HG03565 (cell line): ENCODE results near the gene COX19.
"Not testable (repeated sequence)": the region's sequence is repeated elsewhere in the genome, so short reads cannot be mapped to it uniquely, and the experiment has no call there.

Experiments used
- ATAC-seq: cut with Tn5 transposase; IDR thresholded peaks from one replicate; pipeline ENCODE4 v1.9.1; 2021; ENCODE audit warnings: mild to moderate bottlenecking, moderate library complexity; ENCODE audit not compliant: unreplicated experiment

COX19 gene

DNA sequence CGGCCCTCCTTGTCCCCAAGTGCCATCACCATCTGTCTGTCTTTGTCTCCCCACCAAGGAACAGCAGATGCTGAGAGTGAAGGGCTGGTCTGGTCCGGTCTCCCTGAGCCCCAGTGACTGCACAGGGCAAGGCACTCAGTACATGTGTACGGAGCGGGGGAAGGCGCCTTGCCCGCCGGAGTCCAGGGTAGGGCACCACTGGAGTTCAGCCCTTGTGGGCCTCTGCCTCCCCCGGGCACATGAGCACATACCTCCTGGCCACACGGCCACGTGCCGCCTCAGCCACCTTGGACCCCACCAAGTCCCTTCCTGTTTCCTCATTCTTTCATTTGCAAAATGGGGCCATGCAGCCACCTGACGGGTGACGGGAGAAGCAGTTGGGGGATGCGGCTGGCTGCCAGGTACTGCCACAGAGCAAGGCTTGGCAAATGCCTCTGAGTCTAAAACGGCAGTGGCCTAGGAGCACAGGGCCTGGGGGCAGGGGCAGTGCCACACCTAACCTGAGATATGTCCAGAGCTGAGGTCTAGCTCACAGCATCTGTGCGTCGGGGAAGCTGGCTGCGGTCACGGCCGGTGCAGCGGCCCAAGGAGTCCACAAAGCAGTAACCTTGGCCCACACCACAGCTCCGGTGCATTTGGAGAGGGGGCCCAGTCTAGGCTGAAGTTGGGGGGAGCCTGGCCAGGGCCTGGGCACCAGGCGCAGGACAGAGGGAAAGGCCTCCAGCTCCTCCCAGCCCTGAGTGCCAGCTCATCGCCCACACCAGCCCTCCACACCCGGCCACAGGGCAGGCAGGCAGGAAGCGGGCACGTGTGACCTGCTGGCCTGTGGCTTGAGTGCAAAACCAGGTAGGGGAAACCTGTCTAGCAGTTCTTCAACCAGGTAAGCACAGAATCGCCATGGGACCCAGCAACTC lies 26.1 kb downstream of the COX19 start:
- no peak for ATAC-seq

DNA sequence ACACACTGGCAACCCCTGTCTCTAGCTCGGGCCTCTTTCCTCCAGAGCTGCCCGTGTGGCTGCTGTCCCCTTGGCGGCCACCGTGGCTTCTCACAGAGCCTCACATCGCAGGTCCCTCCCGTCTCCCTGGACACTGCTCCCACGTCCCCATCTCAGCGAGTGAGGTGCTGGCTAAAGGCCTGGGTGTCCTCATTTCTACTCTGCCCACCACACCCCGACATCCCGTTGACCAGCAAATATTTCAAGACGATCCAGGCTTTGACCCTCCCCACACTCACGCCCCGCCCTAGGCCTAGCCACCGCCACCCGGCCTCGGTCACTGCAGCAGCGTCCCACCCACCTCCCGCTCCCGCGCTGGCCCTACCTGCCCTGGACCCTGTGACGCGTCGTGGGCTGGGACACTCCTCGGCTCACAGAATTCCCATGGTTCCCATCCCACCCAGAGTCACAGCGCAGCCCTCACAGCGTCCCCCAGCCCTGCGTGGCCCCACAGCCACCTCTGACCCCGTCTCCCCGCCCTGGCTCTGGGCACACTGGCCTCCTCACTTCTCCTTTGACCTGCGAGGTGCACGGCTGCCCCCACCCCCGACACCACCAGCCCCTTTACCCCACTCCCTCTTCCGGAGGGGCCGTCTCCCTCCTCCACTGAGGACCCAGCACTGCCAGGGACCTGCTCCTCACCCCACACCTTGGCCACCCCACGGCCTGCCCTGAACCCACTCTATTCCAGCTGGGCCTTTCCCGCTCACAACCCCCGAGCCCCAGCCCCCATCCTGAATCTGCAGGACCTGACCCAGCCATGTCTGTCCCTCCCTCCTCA lies 27.7 kb downstream of the COX19 start:
- ATAC-seq = no peak

DNA sequence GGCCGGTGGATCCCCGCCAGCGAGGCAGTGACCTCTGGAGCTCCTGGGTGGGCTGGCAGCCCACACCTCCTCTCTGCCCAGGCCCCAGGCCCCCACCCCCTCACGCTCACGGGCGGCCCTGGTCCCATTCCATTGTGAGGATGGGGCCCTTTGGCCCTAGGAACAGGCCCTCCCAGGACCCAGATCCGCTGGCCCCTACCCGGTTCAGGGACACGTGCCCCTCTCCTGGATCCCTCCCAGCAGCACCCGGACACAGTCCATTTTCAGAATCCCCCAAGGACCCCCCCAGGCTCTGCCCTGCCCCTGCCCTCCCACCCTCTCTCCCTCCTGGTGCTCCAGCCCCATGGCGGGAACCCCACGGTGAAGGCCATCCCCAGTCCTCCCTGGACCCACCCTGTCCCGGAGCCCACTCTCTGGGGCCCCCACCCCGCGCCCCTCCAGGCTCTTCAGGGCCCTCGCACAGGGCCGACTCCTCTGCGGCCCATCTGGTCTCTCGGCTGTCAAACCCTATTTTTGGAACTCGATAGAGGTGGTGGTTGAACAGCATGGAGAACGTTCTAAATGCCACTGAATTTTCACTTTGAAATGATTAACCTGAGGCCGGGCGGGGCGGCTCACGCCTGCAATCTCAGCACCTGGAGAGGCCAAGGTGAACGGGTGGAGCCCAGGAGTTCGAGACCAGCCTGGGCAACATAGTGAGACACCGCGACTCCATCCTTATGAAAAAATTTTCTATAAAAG lies 28.9 kb downstream of the COX19 start:
- no peak for ATAC-seq

DNA sequence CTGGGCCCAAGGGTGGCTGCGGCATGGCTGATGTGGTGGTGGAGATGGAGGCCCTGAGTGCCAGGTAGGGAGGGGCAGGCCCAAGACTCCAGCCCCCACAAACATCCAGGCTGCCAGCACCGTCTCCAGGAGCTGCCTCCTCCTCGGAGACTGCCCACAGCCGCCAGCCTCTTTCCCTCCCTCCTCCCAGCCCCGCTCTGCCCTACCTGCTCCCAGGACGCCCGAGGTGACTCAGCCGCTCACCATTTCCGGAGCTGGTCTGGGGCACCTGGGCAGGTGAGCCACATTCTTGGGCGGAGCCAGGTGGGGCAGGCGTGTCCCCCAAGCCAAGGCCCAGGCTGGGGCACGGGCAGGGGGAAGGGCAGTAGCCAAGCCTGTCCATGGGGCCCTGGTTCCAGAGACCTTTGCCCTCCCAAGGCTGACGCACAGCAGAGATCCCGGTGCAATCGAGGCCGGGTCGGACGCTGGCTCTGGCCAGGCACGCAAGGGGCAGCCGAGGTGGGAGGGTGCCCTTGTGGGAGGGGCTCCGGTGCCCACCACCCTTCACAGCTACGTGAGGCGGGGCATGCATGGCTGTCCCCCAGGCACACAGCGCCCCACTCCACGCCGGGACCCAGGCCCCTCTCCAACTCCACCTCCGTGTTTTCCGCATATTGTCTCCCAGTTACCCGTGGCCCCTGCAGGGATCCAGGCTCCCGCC lies 29.6 kb downstream of the COX19 start:
- ATAC-seq = no peak

DNA sequence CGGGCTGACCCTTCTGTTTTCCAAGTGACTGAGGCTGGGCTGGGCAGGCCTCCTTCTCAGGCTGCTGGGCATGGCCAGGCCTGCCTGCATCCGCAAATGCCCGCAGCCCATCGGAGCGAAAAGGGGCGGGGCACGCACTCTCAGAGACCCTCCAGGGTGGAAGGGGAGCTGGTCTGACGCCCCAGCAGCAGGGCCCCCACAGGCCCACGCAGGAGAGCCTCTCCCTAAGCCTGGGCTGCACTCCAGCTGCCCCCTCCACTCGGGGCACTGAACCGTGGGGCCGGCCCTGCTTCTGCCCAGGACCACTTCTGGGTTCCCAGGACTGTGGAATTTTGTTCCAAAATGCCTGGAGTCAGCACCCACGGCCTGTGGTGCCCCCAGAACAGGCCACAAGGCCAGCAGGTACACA lies 30.2 kb downstream of the COX19 start:
- ATAC-seq = no peak

DNA sequence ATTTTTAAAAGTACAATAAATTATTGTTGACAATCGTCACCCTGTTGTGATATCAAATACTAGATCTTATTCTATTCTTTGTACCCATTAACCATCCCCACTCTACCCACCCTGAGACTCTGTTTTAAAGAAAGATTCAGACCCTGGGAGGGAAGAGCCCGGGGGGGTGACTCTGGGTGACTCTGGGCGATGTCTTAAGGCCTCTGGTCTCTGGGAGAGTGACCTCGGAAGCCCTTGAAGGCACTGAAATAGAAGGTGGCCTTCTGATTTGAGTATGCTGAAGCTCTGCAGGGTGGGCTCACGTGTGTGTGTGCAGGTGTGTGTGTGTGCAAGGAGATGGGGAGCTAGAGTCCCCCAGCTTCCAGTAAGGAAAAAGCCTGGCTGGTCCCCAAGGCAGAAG lies 30.6 kb downstream of the COX19 start:
- ATAC-seq = no peak

DNA sequence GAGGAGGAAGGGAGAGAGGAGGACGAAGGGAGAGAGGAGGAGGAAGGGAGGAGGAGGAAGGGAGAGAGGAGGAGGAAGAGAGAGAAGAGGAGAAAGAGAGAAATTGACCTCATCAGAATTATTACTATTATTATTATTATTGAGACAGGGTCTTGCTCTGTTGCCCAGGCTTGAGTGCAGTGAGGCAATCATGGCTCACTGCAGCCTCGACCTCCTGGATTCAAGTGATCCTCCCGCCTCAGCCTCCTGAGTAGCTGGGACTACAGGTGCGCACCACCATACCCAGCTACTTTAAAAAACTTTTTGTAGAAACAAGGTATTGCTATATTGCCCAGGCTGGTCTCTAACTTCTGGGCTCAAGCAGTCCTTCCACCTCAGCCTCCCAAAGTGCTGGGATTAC lies 31.6 kb downstream of the COX19 start:
- not testable (repeated sequence) for ATAC-seq

DNA sequence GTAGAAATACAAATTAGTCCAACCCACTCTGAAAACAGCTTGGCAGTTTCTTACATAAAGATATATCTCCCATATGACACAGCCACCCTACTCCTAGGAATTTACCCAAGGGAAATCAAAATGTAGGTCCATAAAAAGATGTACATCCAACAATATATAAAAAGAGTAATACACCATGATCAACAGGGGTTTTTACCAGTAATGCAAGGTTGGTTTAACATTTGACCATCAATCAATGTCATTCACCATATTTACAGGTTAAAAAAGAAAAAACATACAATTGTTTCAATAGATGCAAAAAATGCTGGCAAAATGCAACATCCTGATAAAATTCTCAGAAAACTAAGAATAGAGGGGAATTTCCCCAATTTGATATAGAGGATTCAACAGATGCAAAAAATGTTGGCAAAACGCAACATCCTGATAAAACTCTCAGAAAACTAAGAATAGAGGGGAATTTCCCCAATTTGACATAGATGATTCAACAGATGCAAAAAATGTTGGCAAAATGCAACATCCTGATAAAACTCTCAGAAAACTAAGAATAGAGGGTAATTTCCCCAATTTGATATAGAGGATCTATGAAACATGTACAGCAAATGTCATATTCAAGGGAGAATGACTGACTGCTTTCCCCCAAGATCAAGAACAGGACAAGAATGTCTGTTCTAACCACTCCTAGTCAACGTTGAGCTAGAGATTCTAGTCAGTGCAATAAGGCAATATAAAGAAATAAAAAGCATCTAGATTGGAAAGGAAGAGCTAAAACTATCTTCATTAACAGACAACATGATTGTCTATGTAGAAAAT lies 34.5 kb downstream of the COX19 start:
- no peak for ATAC-seq

DNA sequence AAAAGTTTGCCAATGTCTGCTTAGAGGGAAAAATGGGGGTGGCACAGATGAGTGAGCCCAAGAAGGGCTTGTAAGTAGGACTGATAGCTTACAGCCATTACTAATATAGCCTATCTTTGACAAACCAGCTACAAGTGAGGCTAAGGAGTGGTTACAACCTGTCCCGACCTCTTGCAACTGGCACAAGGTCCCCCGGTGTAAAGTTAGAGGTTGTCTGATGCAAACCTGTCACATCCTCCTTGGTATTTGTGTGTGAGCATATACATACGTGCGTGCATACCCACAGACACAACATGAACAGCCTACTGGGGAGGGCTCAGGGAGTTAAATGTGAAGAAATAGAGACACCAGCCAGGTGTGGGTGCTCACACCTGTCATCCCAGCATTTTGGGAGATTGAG lies 35.5 kb downstream of the COX19 start:
- no peak for ATAC-seq

DNA sequence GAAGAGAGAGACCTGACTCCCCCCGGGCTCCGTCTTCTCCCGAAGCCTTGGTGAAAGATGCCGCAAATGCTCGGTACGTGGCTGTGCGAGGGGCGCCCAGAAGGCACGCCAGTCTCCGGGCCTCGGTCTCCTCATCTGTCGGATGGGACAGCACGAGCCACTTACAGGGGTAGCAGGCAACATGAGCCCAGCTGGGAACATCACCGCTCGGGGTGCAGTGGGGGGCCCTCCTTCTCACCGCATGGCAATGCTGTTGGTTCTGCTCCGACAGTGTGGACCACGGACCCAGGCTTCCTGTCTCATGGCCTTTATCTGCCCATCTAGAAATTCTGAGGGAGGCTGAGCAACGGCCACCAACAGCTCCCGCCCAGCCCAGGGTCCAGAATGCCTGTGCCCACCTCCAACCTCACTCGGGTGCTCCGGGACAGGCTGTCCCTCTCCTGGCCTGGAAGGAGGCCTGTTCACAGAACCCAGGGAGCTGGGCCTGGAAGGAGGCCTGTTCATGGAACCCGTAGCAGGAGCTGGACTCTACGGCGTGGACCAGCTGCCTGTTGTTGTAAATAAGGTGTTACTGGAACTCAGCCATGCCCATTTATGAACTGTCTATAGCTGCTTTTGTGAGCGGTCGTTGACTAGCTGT lies 36.7 kb downstream of the COX19 start:
- no peak for ATAC-seq

DNA sequence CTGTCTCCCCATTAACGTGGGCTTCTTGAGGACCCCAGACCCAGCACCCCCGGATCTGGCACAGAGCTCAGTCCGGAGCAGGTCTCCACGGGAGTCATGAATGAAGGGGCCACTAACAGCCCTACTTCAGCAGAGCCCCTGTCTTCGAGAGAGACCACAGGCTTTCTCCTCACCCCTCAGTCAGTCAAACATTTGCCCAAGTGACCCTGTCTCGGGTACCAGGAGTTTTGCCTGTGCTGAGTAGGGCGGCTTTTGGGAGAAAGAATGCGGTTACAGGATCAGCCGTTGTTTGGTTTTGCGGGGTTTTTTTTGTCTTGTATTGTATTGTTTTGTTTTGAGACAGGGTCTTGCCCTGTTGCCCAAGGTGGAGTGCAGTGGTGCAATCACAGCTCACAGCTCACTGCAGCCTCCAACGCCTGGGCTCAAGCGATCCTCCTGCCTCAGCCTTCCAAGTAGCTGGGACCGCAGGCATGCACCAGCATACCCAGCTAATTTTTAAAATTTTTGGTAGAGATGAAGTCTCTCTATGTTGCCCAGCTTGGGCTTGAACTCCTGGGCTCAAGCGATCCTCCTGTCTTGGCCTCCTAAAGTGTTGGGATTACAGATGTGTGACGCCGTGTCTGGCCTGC lies 37.4 kb downstream of the COX19 start:
- no peak for ATAC-seq

DNA sequence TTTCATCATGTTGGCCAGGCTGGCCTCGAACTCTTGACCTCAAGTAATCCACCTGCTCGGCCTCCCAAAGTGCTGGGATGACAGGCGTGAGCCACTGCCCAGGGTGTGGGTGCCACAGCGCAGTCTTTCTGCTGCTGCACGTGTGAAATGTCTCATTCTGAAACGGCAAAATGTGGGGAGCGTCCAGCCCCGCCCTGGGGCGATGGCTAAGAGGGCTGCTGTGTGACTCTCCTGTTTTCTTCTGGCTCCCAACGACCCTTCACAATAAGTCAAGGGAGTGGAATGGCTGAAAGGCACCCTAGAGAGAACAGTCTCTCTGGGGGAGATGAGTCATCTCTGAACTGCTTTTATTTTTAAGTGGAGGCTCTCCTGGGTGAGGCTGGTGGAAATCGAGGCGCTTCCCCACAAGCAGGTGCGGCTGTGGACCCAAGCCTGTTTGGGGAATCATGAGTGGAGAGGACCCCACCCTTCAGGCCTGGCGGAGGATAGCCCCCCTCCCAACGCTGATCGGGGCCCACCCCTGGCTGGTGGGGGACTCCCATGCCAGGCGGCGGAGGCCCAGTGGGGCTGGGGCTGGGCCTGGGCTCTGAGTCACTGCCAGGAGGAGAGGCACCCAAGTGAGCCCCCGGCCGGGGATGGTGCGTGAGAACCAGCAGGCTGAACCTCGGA lies 38.8 kb downstream of the COX19 start:
- ATAC-seq = peak; percentile 78

DNA sequence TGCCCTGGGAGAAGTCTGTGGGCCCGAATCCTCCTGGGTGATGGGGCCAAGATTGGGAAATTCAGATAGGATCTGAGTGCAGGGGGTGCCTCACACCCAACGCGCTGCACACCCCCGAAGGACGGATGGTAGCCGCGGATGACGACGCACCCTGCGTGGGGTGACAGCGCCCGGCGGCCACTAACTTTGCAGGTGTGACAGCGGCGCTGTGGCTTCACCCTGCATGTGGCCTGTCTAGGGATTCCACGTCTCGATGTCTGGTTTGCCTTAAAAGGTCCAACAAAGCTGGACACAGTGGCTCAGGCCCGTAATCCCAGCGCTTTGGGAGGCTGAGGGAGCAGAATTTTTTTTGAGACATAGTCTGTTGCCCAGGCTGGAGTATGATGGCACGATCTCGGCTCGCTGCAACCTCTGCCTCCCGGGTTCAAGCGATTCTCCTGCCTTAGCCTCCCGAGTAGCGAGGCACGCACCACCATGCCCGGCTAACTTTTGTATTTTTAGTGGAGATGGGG lies 39.4 kb downstream of the COX19 start:
- no peak for ATAC-seq

DNA sequence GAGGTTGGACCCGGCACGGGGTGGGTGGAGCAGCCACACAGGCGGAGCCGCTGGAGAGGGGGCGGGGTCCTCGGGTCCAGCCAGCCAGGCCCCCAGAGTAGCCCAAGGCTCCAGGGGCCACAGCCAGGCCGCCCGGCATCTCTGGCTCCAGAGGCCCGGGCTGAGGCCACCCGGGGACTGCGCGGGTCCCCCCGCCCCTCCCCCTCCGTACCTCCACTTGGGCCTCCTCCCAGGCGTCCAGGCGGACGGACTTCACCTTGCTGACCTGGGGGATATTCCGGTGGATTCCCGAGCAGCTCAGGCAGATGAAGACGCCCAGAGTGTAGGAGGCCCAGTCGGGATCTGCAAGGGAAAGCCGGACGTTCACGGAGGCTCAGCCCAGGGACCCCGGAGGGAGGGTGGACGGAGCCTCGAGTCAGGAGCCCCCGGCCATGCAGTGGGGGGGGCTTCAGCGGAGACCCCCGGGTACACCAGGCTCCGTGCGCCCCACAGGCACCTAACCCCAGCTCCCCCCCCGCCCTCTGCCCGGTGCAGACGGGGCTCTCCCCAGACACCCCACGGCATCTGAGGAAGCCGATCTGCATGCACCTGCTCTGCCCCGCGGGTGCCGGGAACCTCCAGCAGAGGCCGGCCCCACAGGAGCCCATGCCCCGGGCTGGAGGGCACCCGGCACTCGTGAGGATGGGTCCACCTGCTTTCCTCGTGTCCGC lies 40.0 kb downstream of the COX19 start:
- ATAC-seq = no peak

DNA sequence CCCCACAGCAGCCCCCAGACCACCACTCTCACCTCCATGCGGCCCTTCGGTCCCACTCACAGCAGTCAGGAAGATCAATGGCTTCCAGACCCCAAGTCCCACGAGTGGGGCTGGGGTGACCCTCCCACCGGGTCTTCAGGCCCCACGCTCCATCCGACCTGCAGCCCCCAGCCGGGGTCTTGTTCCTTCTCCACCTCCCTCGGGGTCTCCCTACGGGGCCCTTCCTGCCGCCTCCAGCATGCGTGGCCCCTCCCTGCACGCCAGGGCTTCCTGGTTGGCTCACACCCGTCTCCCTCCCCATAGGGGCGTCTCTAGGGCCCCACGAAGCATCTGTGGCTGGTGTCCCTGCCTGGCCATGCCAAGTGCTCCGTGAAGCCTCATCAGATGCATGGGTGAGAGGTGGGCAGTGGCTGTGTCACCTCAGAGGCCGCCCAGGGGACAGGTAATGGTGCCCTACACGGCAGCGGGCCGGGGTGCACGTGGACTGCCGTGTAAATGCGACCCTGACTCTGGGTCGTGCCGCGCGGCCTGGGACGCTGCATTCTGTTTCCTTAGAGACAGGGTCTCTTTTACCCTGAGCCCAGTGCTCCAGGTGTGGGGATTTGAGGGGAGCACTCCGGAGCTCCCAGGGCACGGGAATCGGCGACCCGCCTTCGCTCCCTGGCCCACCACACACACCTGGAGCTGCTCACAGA lies 40.7 kb downstream of the COX19 start:
- no peak for ATAC-seq

DNA sequence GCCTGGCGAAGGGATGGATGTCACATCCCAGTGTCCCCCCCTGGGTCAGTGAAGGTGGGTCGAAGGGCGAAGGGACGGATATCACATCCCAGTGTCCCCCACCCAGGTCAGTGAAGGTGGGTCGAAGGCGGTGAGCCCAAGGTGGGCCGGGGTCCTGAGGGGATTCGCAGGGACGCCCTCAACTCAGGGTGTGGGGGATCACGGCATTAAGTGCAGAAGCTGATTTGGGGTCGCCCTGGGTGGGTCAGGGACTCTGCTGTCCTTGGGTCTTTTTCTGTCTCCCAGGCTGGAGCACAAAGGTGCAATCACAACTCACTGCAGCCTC lies 42.7 kb downstream of the COX19 start:
- no peak for ATAC-seq
